K562 (cell line): ENCODE data around the gene SHISA9. TPM values are rescaled to one million over a fixed set of nuclear protein-coding genes. Genes with fewer than 3 reads are reported as not detected.

Experiments
- ATAC-seq: fragments of 200-7000 bp; cut with Tn5 transposase; 3 replicates; pipeline ENCODE4 v1.9.1; 2020; ENCODE audit warnings: moderate library complexity
- BruUV-seq: library from RNA; stranded (reverse); fragments of 400-500 nt; replicated peaks from 2 replicates; lab custom pipeline; 2021; lab: Mats Ljungman, UMichigan
- CTCF ChIA-PET: fragments of 300-600 bp; formaldehyde crosslinking; extraction: SDS; loops from one replicate; lab custom pipeline; 2021; ENCODE audit warnings: low intra/inter-chr PET ratio; lab: Yijun Ruan, JAX
- POLR2A ChIA-PET: fragments of 300-600, 350-650 bp; sonication (Branson Sonifier 250); formaldehyde crosslinking; extraction: SDS; loops from one replicate; lab custom pipeline; 2021; ENCODE audit warnings: antibody characterized with exemption, inconsistent platforms; lab: Yijun Ruan, JAX
- DNase-seq, 4 experiments: peaks; one replicate each; pipeline versions ENCODE4 v3.0.0 to v3.0.0-alpha.2; 2011 to 2018; ENCODE audit warnings: low spot score in 3 of 4, mixed read lengths in 3 of 4; ENCODE audit errors: extremely low read depth in 1 of 4
- FAIRE-seq: peaks from 2 replicates; lab custom pipeline; 2011; peaks lifted over from hg19 to GRCh38; lab: Jason Lieb, UNC
- H2AFZ ChIP-seq: 2 replicates; pipeline ENCODE4 v1.6.0; 2011; ENCODE audit warnings: low read depth, low read length, control low read depth, inconsistent platforms
- H3K27ac ChIP-seq: fragments of 200-600 bp; 3 replicates; pipeline ENCODE4 v1.8.0; 2011; ENCODE audit warnings: low read depth, mild to moderate bottlenecking, control low read depth, inconsistent platforms, low read length, moderate library complexity, mixed read lengths; ENCODE audit errors: extremely low read depth
- H3K27me3 ChIP-seq, 2 experiments: fragments of 300-600 bp in 1 of 2; 2 replicates in 1 of 2; 3 replicates in 1 of 2; pipeline versions ENCODE4 v1.6.0 to v1.8.0; 2011; ENCODE audit warnings: inconsistent platforms in 2 of 2, low read length in 2 of 2, mild to moderate bottlenecking in 1 of 2, mixed read lengths in 1 of 2, moderate library complexity in 1 of 2; ENCODE audit not compliant: control insufficient read depth in 2 of 2, insufficient read depth in 2 of 2
- H3K36me3 ChIP-seq: fragments of 300-600 bp; 3 replicates; pipeline ENCODE4 v1.8.0; 2011; ENCODE audit warnings: mild to moderate bottlenecking, low read length, inconsistent platforms; ENCODE audit not compliant: control insufficient read depth, insufficient read depth
- H3K4me1 ChIP-seq, 2 experiments: fragments of 200-600 bp in 1 of 2; replicated peaks in 1 of 2; 2 replicates in 1 of 2; 3 replicates in 1 of 2; pipeline versions ENCODE4 v1.5.1 to v1.8.0; 2011; ENCODE audit warnings: inconsistent platforms in 2 of 2, low read length in 2 of 2, mild to moderate bottlenecking in 1 of 2, mixed read lengths in 1 of 2, moderate library complexity in 1 of 2; ENCODE audit not compliant: control insufficient read depth in 2 of 2, insufficient read depth in 2 of 2
- H3K4me2 ChIP-seq: 2 replicates; pipeline ENCODE4 v1.6.1; 2011; ENCODE audit warnings: low read length, control low read depth, inconsistent platforms, mixed read lengths; ENCODE audit not compliant: insufficient read depth
- H3K4me3 ChIP-seq: fragments of 200-600 bp; sonication (generic), shearing (Covaris generic); 2 replicates; pipeline ENCODE4 v1.5.1; 2016; ENCODE audit warnings: control low read depth, inconsistent platforms
- H3K79me2 ChIP-seq: fragments of 200-600 bp; 3 replicates; pipeline ENCODE4 v1.8.0; 2011; ENCODE audit warnings: low read length, inconsistent platforms; ENCODE audit not compliant: control insufficient read depth, insufficient read depth
- H3K9ac ChIP-seq, 2 experiments: 2 replicates each; pipeline versions ENCODE4 v1.6.0 to v1.6.1; 2011; ENCODE audit warnings: low read depth in 2 of 2, low read length in 2 of 2, control low read depth in 1 of 2, inconsistent platforms in 1 of 2, mild to moderate bottlenecking in 1 of 2, mixed read lengths in 1 of 2; ENCODE audit not compliant: insufficient read depth in 1 of 2
- H3K9me1 ChIP-seq: one replicate; pipeline ENCODE4 v1.6.0; 2011; ENCODE audit warnings: inconsistent platforms, mild to moderate bottlenecking, low read length, moderate library complexity; ENCODE audit not compliant: control insufficient read depth, insufficient read depth
- H3K9me3 ChIP-seq: replicated peaks from 2 replicates; pipeline ENCODE4 v1.5.1; 2011; ENCODE audit warnings: low read depth, low read length, inconsistent platforms; ENCODE audit not compliant: control insufficient read depth, insufficient read depth
- H4K20me1 ChIP-seq: replicated peaks from 2 replicates; pipeline ENCODE4 v1.6.1; 2011; ENCODE audit warnings: low read length, inconsistent platforms, mixed read lengths; ENCODE audit not compliant: control insufficient read depth, insufficient read depth
- HNRNPUL1 ChIP-seq: fragments of 200-400 bp; formaldehyde crosslinking; IDR thresholded peaks from 2 replicates; pipeline ENCODE4 v1.6.1; 2017; ENCODE audit warnings: low read length
- MAZ ChIP-seq, 2 experiments: fragments of 450-650 bp in 1 of 2; sonication (generic) in 1 of 2; formaldehyde crosslinking; IDR thresholded peaks in 1 of 2; conservative IDR thresholded peaks in 1 of 2; 2 replicates each; pipeline versions ENCODE4 v1.4.0 to v1.5.0; 2020; ENCODE audit warnings: mild to moderate bottlenecking in 1 of 2, missing genetic modification reagents in 1 of 2
- MBD1 ChIP-seq: fragments of 250-450 bp; sonication (Bioruptor Pico); IDR thresholded peaks from 2 replicates; pipeline ENCODE4 v1.8.0; 2022; ENCODE audit warnings: inconsistent platforms
- PCBP2 ChIP-seq: fragments of 200-400 bp; formaldehyde crosslinking; IDR thresholded peaks from 2 replicates; pipeline ENCODE4 v1.6.1; 2018; ENCODE audit warnings: low read length, low read depth, mild to moderate bottlenecking, moderate library complexity; ENCODE audit not compliant: poor library complexity, severe bottlenecking
- POLR3A ChIP-seq: IDR thresholded peaks from 2 replicates; pipeline ENCODE4 v1.6.1; 2011; ENCODE audit warnings: borderline replicate concordance, mild to moderate bottlenecking, moderate library complexity; ENCODE audit not compliant: insufficient read length, insufficient read depth; ENCODE audit errors: extremely low read depth
- RBM17 ChIP-seq: fragments of 200-400 bp; formaldehyde crosslinking; IDR thresholded peaks from 2 replicates; pipeline ENCODE4 v1.6.1; 2017; ENCODE audit warnings: low read depth, mild to moderate bottlenecking, low read length, borderline replicate concordance
- SMARCE1 ChIP-seq: fragments of 450-650 bp; IDR thresholded peaks from 2 replicates; pipeline ENCODE4 v1.7.1; 2016; ENCODE audit warnings: mild to moderate bottlenecking
- STAT5B ChIP-seq: fragments of 250-450 bp; sonication (Bioruptor Pico); IDR thresholded peaks from 2 replicates; pipeline ENCODE4 v1.8.0; 2021; ENCODE audit warnings: mild to moderate bottlenecking, inconsistent platforms
- TBL1XR1 ChIP-seq, 2 experiments: IDR thresholded peaks; 2 replicates each; pipeline ENCODE4 v1.6.1; 2012; ENCODE audit warnings: improper control_type of control experiment in 2 of 2, low read length in 2 of 2, mild to moderate bottlenecking in 1 of 2
- TCF7L2 ChIP-seq: fragments of 150-350 bp; IDR thresholded peaks from 2 replicates; pipeline ENCODE4 v1.6.1; 2016; ENCODE audit warnings: low read depth, mild to moderate bottlenecking, low read length, moderate library complexity
- TEAD1 ChIP-seq, 2 experiments: fragments of 450-650 bp in 1 of 2; sonication (generic) in 1 of 2; formaldehyde crosslinking; IDR thresholded peaks; 2 replicates each; pipeline versions ENCODE4 v1.4.0 to v1.8.0; 2020 to 2022; ENCODE audit warnings: mild to moderate bottlenecking in 2 of 2, missing genetic modification reagents in 1 of 2
- U2AF2 ChIP-seq: fragments of 200-400 bp; formaldehyde crosslinking; optimal IDR thresholded peaks from 2 replicates; pipeline ENCODE3; 2017; ENCODE audit warnings: low read depth, mild to moderate bottlenecking, low read length
- ZBTB33 ChIP-seq: sonication (generic); formaldehyde crosslinking; IDR thresholded peaks from 2 replicates; pipeline ENCODE4 v1.8.1; 2023; ENCODE audit warnings: mild to moderate bottlenecking, missing genetic modification reagents
- ZMIZ1 ChIP-seq, 2 experiments: fragments of 150-350 bp in 1 of 2; IDR thresholded peaks; 2 replicates each; pipeline ENCODE4 v1.6.1; 2012 to 2016; ENCODE audit warnings: low read depth in 2 of 2, low read length in 2 of 2, mild to moderate bottlenecking in 1 of 2, moderate library complexity in 1 of 2
- ZNF431 ChIP-seq: sonication (generic); formaldehyde crosslinking; IDR thresholded peaks from 2 replicates; pipeline ENCODE4 v1.8.0; 2022; ENCODE audit warnings: mild to moderate bottlenecking, missing genetic modification reagents
- ZNF76 ChIP-seq: fragments of 250-450 bp; sonication (Bioruptor Pico); IDR thresholded peaks from 2 replicates; pipeline ENCODE4 v1.4.0; 2020; ENCODE audit warnings: mild to moderate bottlenecking, moderate library complexity, borderline replicate concordance
- WGBS: fragments of 100-300 bp; shearing (Covaris generic); methylation state at CpG from one replicate; pipeline ENCODE4 v1.1.6; 2016; ENCODE audit warnings: low coverage, mixed read lengths; ENCODE audit not compliant: insufficient coverage; ENCODE audit errors: missing lambda C conversion rate; 5-methylcytosine and 5-hydroxymethylcytosine counted together
- in situ Hi-C: fragments of 300-500 bp; cut with MboI; formaldehyde crosslinking; loops from 4 replicates; pipeline ENCODE4 v1.15.0; 2018; ENCODE audit warnings: inconsistent platforms, mixed read lengths
- intact Hi-C: fragments of 100-400 bp; cut with micrococcal nuclease; formaldehyde crosslinking; loops from 2 replicates; pipeline ENCODE4 v1.14.2; 2022
- polyA plus RNA-seq, 8 experiments: library from polyadenylated mRNA; depleted of rRNA in 4 of 8; stranded (reverse) in 5 of 8; unstranded in 3 of 8; fragments of >200 nt; fragmentation: Nextera tagmentation in 2 of 8; fragmentation: Illumina TruSeq in 1 of 8; extraction: Ambion mirVana in 2 of 8; extraction: Trizol in 1 of 8; gene quantifications; 2 replicates each; pipeline versions ENCODE4 v1.2.1 to v1.2.3, GENCODE V29; 2011 to 2014; ENCODE audit warnings: inconsistent platforms in 1 of 8, missing spikeins in 1 of 8
- total RNA-seq, 7 experiments: library from RNA; depleted of rRNA in 6 of 7; stranded (reverse); fragments of >200 nt in 6 of 7; fragmentation: Illumina TruSeq in 2 of 7; extraction: Trizol in 2 of 7; gene quantifications; 2 replicates each; pipeline versions ENCODE4 v1.2.1 to v1.2.3, GENCODE V29; 2011 to 2021; ENCODE audit warnings: low replicate concordance in 1 of 7

The SHISA9 gene
- total and polyA plus RNA-seq, 9 of the 15 experiments (the other 6 are each of a cell fraction or from before 2014, with no cell fraction given) = under 0.01 to 0.16 (median 0.01) TPM; not detected in 6

GRCh38 chr16:13242201-13242600 is 340.8 kb downstream of the SHISA9 start:
- H3K9ac ChIP-seq = no peak overlapping the region
- H3K79me2 ChIP-seq = no peaks in the 10 kb centered on the region
- no peak for ATAC-seq
- H3K4me1 ChIP-seq = no peaks in the 10 kb centered on the region
- no peak overlapping the region for H3K4me2 ChIP-seq
- POLR2A ChIA-PET = no interaction called here
- H3K27ac ChIP-seq = no peak overlapping the region
- no peaks in the 10 kb centered on the region for H3K36me3 ChIP-seq
- BruUV-seq = no TSS peak
- CTCF ChIA-PET = no interaction called here
- H3K9me1 ChIP-seq = no peaks in the 10 kb centered on the region
- intact Hi-C loops (no loop called here), in situ Hi-C loops (no loop called here)
- no peaks in the 10 kb centered on the region for H3K27me3 ChIP-seq
- no peaks in the 10 kb centered on the region for H3K9me3 ChIP-seq
- DNase-seq = no peak
- no peak overlapping the region for H3K4me3 ChIP-seq
- no peaks in the 10 kb centered on the region for H4K20me1 ChIP-seq
- no peak for FAIRE-seq
- no peak overlapping the region for H2AFZ ChIP-seq
- 0% methylated on average over 3 of the region's 3 CpGs for WGBS
- TF ChIP-seq POLR3A (no peak), ZNF431 (CRISPR knock-in tag) (no peak), MBD1 (no peak), SMARCE1 (no peak), ZMIZ1 (IDR thresholded peaks at IDR 0.05; ENCODE audit: low read depth in 2 of 2, low read length in 2 of 2) (no peak), MAZ (CRISPR knock-in tag; conservative IDR thresholded peaks at IDR 0.05 in 1 of 2, IDR thresholded peaks at IDR 0.05 in 1 of 2) (no peak), HNRNPUL1 (no peak), TBL1XR1 (IDR thresholded peaks at IDR 0.05; ENCODE audit: low read length in 2 of 2) (no peak), ZBTB33 (no peak), STAT5B (no peak), U2AF2 (no peak), PCBP2 (no peak), TEAD1 (CRISPR knock-in tag; IDR thresholded peaks at IDR 0.05) (no peak), ZNF76 (CRISPR knock-in tag) (no peak), TCF7L2 (no peak), RBM17 (no peak)
